NCI-H2196 treated with DMSO at 0.1 percent for 48 hours (cell line): Measurements from ENCODE around the gene AK9.

Source experiments
- DNase-seq: peaks from one replicate; lab custom pipeline; 2025; ENCODE audit not compliant: unreplicated experiment; lab: John Stamatoyannopoulos, UW

AK9 gene

DNA sequence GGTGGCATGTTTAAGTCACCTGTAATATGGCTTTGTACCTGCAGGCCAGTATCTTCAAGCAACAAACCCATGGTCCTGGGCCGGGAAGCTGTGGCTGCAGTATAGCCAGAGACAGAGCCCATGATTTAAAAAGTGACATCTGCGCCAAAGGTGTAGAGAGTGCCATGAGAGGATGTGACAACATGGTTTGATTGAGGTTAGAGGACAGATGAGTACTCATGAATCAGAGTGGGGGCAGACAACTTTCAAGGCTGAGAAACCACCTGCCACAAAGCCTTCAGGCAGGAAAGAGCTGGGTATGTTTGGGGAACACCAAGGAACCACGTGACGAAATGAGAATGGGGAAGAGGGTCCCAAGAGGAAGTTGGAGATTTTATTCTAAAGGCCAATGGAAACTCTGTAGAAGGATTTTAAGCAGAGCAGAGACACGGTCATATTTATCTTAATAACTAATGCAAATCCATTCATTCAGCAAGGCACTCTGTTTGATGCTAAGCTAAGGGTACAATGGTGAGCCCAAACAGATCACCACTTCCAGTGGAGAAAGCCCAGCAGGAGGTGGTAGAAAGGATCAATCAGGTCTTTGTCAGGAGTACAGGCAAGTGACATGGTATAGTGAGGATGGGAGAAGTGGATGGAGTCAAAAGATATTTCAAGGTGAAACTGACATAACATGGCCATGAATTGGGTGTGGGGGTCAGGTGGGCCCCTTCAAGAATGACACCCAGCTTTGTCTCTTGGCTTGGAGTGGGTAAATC, 232.0 kb downstream of the AK9 start:
- no peak for DNase-seq

GRCh38 chr6:109457562-109457996, 233.4 kb downstream of the AK9 start:
- no peak for DNase-seq

GRCh38 chr6:109456710-109457561, 234.1 kb downstream of the AK9 start:
- DNase-seq: no peak

DNA sequence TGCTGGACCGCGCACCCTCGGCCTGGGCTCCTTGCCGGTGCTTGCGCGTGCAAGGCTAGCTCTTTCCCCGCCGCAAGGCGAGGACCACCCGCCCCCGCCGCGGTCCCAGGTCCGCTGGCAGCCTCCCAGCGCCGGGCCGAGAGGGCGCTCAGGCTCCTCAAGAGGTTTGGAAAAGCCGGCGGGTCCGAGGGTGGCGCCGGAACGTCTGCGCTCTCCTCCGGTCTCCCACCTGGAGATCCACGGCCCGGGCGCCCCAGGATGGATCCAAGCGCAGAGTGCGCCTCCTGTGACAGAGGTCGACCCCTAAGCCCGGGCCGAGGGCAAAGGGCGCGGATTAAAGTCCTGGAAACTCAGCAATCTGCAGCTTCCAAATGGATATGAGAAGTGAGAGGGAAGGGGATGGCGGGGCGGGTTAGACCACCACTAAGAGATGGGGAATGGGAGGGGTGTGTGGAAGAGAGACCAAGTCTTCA, 234.9 kb downstream of the AK9 start:
- DNase-seq: no peak

DNA sequence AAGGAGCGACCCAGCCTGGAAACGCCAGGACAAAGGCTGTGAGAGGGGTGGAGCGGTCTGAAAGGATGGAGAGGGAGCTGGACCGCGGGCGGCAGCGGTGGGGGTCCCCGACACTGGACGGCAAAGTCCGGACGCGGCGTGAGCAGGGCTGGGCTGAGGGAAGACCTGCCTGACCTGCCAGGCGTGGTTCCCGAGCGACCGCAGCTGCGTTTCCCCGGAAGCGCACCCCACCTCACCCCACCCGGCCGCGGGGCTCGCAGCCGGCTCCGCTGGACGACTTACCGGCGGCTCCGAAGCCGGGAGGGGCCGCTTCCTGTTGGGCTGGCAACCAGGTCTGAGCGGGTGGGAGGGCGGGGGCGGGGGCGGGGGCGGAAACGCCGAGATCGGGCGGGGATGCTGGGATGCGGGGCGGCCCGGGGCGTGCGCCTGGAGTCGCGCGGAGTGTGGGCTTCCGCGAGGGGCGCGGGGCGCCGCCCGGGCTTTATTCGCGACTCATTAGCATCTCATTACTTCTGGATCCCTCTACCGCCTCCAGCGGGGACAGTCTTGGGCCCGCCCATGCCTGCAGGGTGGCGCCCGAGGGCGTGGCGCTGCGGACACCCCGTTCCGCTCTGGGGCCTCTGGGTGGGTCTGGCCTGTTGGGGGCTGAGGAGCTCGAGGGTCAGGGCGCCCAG, 235.4 kb downstream of the AK9 start, which contains the start of gene MICAL1:
Gene MICAL1, minus strand, starts transcription at position 336 of the 674 bp plus-strand sequence. CDS start 1,576 bp downstream, outside the sequence.
- peak; percentile 52 for DNase-seq

GRCh38 chr6:109454496-109455436, 236.2 kb downstream of the AK9 start:
- no peak for DNase-seq

DNA sequence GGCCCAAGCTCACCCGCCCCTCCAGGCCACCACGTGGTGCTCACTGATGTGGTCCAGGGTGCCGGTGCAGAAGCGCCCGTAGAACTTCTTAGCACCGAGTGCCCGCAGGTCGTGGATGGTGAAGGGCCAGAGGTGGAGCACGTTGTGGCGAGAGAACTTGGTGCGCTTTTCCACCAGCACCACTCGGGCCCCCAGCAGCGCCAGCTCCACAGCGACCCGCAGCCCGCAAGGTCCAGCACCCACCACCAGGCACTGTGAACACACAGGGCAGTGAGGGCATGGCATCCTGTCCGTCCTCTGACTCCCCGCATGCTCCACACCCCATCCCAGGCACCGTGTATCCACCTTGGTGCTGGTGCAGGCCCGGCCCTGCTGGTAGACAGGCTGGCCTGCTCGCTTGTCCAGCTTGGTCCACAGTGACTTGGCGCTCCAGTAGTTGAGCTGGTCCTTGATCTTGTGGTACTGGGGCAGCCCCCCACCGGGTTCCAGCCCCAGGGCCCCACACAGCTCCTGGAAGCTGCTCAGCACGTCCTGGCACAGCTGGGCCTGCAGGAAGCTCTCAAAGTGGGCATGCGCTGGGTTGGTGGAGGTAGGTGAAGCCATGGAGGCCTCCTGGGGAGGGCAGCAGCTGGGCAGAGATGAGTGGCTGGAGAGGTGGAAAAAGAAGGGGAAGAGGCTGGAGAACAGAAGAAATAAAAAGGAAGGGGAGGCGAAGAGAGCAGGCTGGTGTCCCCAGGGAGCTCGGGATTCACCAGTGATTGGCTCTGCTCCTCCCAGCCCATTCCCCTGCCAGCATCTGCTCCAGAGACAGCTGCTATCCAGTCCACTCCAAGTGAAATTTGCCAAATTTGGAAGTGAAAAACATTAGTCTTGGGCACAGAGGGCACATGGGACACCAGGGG, 237.2 kb downstream of the AK9 start:
- no peak for DNase-seq

DNA sequence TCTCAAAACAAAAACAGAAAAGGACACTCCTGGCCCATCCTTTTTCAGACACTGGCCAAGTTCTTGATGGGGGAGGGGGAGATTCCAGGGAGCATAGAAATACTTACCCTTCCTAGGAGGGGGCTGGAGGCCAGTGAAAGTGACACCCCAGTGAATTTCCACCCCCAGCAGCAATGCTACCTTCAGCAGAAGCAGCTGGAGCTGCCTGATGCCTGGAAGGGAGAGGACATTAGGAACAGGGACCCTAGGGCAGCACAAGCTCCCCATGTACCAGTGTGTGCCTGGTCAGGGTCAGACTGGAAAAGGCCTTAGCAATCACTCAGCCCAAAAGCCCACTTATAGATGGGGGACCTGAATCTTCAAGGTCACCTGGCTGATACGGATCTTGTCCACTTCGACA, 237.8 kb downstream of the AK9 start:
- DNase-seq: no peak

DNA sequence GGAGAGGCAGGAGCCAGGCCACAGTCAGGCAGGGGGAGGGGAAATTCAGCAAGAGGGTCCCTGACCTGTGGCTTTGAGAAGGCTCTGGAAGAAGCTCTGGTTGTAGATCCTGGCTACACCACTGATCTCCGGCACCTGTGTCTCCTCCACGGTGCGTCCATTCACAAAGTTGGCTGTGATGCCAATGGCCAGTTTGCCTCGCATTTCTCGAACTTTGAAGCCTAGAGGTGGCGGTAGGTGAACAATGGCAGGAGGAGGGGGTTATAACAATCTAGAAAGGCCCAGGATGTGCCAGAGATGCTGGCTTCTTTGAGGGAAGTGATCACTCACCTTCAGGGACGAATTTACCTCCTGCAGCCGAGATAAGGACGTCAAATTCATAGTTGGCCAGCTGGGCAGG, 238.8 kb downstream of the AK9 start:
- DNase-seq: no peak

DNA sequence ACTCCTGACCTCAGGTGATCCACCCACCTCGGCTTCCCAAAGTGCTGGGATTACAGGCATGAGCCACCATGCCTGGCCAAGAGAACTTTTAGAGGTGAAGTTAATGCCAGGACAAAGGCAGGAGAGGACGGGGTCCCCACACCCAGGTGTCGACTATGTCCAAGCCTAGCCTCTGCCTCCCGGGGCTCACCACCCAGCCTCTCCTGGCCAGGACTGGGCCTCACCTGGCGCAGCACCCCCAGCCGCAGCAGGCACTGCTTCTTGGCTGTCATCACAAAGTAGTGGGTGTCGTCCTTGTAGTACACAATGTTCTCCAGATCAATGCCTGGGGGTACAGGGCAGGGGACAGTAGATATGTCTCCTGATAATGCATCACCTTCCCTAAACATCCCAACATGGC, 239.6 kb downstream of the AK9 start:
- DNase-seq: no peak

- no peak for DNase-seq
These were observed 240.2 kb downstream of the AK9 start for GRCh38 chr6:109450801-109451200.

- DNase-seq: no peak
These were observed 241.0 kb downstream of the AK9 start for GRCh38 chr6:109449795-109450673.

- DNase-seq: no peak
These were observed 241.8 kb downstream of the AK9 start for GRCh38 chr6:109449064-109449794.

DNA sequence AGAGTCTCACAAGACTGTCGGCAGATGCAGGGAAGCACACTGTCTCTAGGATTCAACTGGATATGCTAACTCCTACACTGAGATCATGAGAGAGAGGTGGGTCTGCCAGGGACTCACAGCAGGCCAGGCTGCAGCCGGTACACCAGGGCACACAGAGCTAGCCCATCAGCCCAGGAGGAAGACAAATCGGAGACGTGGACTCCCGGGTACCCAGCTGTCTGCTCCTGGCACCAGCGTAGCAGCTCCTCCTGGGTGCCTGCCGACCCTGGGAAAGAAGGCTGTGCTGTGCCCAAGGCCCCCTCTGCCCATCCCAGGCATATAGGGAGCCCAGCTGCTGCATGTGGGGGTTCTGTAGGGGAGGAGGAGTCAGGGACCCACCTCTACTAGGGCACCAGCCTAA, 242.4 kb downstream of the AK9 start:
- DNase-seq: no peak

- no peak for DNase-seq
These were observed 243.0 kb downstream of the AK9 start for GRCh38 chr6:109447878-109448555.

DNA sequence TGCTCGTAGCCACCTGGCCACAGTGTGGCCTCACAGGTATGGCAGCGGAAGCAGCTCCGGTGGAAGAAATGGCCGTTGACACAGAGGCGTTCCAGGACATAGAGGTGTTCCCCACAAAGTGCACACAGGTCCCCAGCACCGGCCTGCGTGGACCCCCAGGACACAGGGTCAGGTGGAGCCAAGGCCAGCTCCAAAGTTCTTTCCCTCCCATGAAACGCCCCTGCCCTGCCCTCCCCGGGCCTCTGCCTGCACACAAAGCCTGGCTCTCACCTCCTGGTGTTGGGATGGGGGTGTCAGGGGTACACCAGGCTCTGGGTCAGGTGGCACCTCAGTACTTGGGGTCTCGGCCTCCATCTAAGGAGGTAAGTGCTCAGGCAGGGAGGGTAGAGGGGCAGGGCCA, 243.9 kb downstream of the AK9 start:
- DNase-seq: no peak

GRCh38 chr6:109446541-109446940, 244.5 kb downstream of the AK9 start:
- no peak for DNase-seq
